Mucosa of descending colon (tissue), 3 donors: ENCODE results near the gene TMEM141. TPM values are rescaled to one million over a fixed set of nuclear protein-coding genes. Genes with fewer than 3 reads are reported as not detected.
"Not testable (repeated sequence)": the region's sequence is repeated elsewhere in the genome, so short reads cannot be mapped to it uniquely, and the experiment has no call there.

Experiments
- ATAC-seq: fragments of 200-7000 bp; cut with Tn5 transposase; one replicate; pipeline ENCODE4 v1.9.1; 2020; ENCODE audit warnings: mild to moderate bottlenecking, moderate library complexity
- DNase-seq, 3 donors: peaks; one replicate each; pipeline ENCODE4 v3.0.0-alpha.2; 2020
- H3K36me3 ChIP-seq: fragments of 200-600 bp; one replicate; pipeline ENCODE4 v1.8.0; 2021; ENCODE audit warnings: low read depth, mild to moderate bottlenecking
- H3K4me1 ChIP-seq: fragments of 200-600 bp; one replicate; pipeline ENCODE4 v1.8.0; 2021; ENCODE audit warnings: low read depth, mild to moderate bottlenecking
- H3K4me3 ChIP-seq: fragments of 200-600 bp; one replicate; pipeline ENCODE4 v1.8.0; 2021; ENCODE audit warnings: mild to moderate bottlenecking
- H3K9me3 ChIP-seq: fragments of 200-600 bp; one replicate; pipeline ENCODE4 v1.8.0; 2021; ENCODE audit warnings: mild to moderate bottlenecking
- CTCF ChIP-seq: fragments of 200-600 bp; IDR thresholded peaks from one replicate; pipeline ENCODE4 v1.8.0; 2022; ENCODE audit warnings: antibody characterized with exemption, mild to moderate bottlenecking
- intact Hi-C, 2 donors: fragments of 100-400 bp; cut with DNase I in 1 of 2; cut with micrococcal nuclease in 1 of 2; formaldehyde crosslinking; loops; one replicate each; pipeline versions ENCODE4 v1.11.0 to v1.11.1; 2022; cut with DNase I, micrococcal nuclease
- total RNA-seq, 3 donors: library from RNA; stranded (reverse); fragmentation: NEBNext Ultra II Directional in 2 of 3; extraction: Animal tissue kit (Norgen Biotek cat#: 25700) in 2 of 3; gene quantifications; one replicate each; pipeline versions ENCODE4 v1.2.1 to v1.2.4, GENCODE V29; 2021 to 2023
- donor health status: DM: no; HTN: no; CAD: no; lungs with moderate emphysema.
- donor health status: DM: no; HTN: no; CAD: no.
- donor health status: DM: no; HTN: yes; CAD: no.

The TMEM141 gene
- total RNA-seq, 3 donors from 2014 or later: 110 to 373 (median 127) TPM

GRCh38 chr9:136753371-136754058, 37.6 kb upstream of the TMEM141 start:
- Histone ChIP-seq H3K4me1 (no peaks in the 10 kb centered on the region), H3K9me3 (no peaks in the 10 kb centered on the region), H3K4me3 (no peak overlapping the region), H3K36me3 (no peaks in the 10 kb centered on the region)
- intact Hi-C loops: no loop called here
- ATAC-seq (no peak), DNase-seq (no peak)
- TF ChIP-seq CTCF: no peak

GRCh38 chr9:136754059-136754572, 37.0 kb upstream of the TMEM141 start:
- intact Hi-C loops: no loop called here
- Histone ChIP-seq H3K36me3 (no peaks in the 10 kb centered on the region), H3K4me3 (no peak overlapping the region), H3K9me3 (no peaks in the 10 kb centered on the region), H3K4me1 (no peaks in the 10 kb centered on the region)
- no peak for ATAC-seq
- no peak for DNase-seq
- no peak for TF ChIP-seq CTCF

- Histone ChIP-seq H3K9me3 (no peaks in the 10 kb centered on the region), H3K36me3 (no peaks in the 10 kb centered on the region), H3K4me3 (no peak overlapping the region), H3K4me1 (no peaks in the 10 kb centered on the region)
- ATAC-seq (no peak), DNase-seq (no peak)
- intact Hi-C loops: no loop called here
- no peak for TF ChIP-seq CTCF
Observed at GRCh38 chr9:136754626-136755301, 36.4 kb upstream of the TMEM141 start.

GRCh38 chr9:136755302-136756133, 35.6 kb upstream of the TMEM141 start:
- intact Hi-C loops, H3K4me1 ChIP-seq, H3K4me3 ChIP-seq, DNase-seq, H3K9me3 ChIP-seq, ATAC-seq, H3K36me3 ChIP-seq: not testable (repeated sequence)

DNA sequence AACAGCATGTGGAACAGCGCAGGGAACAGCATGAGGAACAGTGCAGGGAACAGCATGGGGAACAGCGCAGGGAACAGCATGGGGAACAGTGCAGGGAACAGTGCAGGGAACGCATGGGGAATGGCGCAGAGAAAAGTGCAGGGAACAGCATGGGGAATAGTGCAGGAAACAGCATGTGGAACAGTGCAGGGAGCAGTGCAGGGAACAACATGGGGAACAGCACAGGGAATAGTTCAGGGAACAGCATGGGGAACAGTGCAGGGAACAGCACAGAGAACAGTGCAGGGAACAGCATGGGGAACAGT, 35.1 kb upstream of the TMEM141 start:
- H3K4me3 ChIP-seq: no peak overlapping the region
- intact Hi-C loops: no loop called here
- H3K9me3 ChIP-seq: no peaks in the 10 kb centered on the region
- no peak for ATAC-seq
- no peaks in the 10 kb centered on the region for H3K36me3 ChIP-seq
- H3K4me1 ChIP-seq: no peaks in the 10 kb centered on the region
- TF ChIP-seq CTCF: no peak
- DNase-seq: no peak

DNA sequence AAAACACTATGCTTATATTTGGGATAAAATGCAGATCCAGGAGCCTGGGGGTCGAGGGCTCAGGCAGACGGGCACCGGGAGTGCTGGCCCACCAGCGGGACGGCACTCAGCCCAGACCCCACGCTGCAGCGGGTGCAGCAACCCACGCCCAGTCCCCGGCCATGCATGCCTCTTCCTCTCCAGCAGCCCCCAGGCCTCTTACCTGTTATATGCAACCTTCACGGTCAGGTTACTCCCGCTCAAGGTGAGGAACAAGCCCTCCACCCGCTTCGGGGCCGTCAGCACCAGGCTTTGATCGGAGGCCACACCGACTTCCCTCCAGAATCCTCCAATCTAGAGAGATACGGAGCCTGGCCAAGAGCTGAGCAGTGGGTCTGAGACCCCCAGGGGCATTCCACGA, 34.3 kb upstream of the TMEM141 start:
- Histone ChIP-seq H3K9me3 (no peaks in the 10 kb centered on the region), H3K36me3 (no peaks in the 10 kb centered on the region), H3K4me1 (no peaks in the 10 kb centered on the region), H3K4me3 (no peak overlapping the region)
- TF ChIP-seq CTCF: no peak
- DNase-seq (no peak), ATAC-seq (no peak)
- intact Hi-C loops: no loop called here
